H1 (cell line): ENCODE results near the gene DAPK1. TPM values are rescaled to one million over a fixed set of nuclear protein-coding genes. Genes with fewer than 3 reads are reported as not detected.

Experiments
- CTCF ChIA-PET: fragments of 300-600 bp; sonication (Branson Sonifier 250); formaldehyde crosslinking; loops from one replicate; lab custom pipeline; 2021; ENCODE audit not compliant: partially characterized antibody; lab: Charles Lee
- POLR2A ChIA-PET: fragments of 300-600 bp; sonication (Branson Sonifier 250); formaldehyde crosslinking; loops from one replicate; lab custom pipeline; 2021; ENCODE audit warnings: inconsistent platforms; ENCODE audit not compliant: partially characterized antibody; lab: Charles Lee
- DNase-seq, 2 experiments: peaks; one replicate each; pipeline versions ENCODE4 v3.0.0 to v3.0.0-alpha.2; 2010 to 2022; ENCODE audit warnings: low spot score in 2 of 2, low read depth in 1 of 2, mixed read lengths in 1 of 2
- FAIRE-seq: peaks from 2 replicates; lab custom pipeline; 2011; peaks lifted over from hg19 to GRCh38; lab: Jason Lieb, UNC
- H2AFZ ChIP-seq: 2 replicates; pipeline ENCODE4 v1.8.1; 2012; ENCODE audit warnings: low read length, inconsistent platforms
- H2AK5ac ChIP-seq: 2 replicates; pipeline ENCODE4 v1.6.1; 2013; ENCODE audit warnings: low read depth, low read length
- H2BK120ac ChIP-seq: replicated peaks from 2 replicates; pipeline ENCODE3; 2013; ENCODE audit warnings: low read depth, low read length, inconsistent platforms
- H2BK12ac ChIP-seq: 2 replicates; pipeline ENCODE4 v1.6.1; 2013; ENCODE audit warnings: low read depth, low read length
- H2BK15ac ChIP-seq: 2 replicates; pipeline ENCODE4 v1.6.1; 2013; ENCODE audit warnings: low read length
- H2BK20ac ChIP-seq: 2 replicates; pipeline ENCODE4 v1.6.1; 2013; ENCODE audit warnings: low read length
- H2BK5ac ChIP-seq: 2 replicates; pipeline ENCODE4 v1.6.1; 2013; ENCODE audit warnings: low read depth, low read length
- H3K14ac ChIP-seq: 2 replicates; pipeline ENCODE4 v1.6.1; 2013; ENCODE audit warnings: inconsistent platforms; ENCODE audit not compliant: insufficient read length
- H3K18ac ChIP-seq: 2 replicates; pipeline ENCODE4 v1.6.1; 2013; ENCODE audit warnings: low read length; ENCODE audit errors: extremely low read depth
- H3K23ac ChIP-seq: 2 replicates; pipeline ENCODE4 v1.6.1; 2013; ENCODE audit warnings: inconsistent platforms; ENCODE audit not compliant: insufficient read length
- H3K23me2 ChIP-seq: 2 replicates; pipeline ENCODE4 v1.6.1; 2013; ENCODE audit warnings: low read depth, low read length
- H3K27ac ChIP-seq: 2 replicates; pipeline ENCODE4 v1.6.1; 2011; ENCODE audit warnings: low read depth, low read length, inconsistent platforms
- H3K27me3 ChIP-seq, 4 experiments: replicated peaks in 1 of 4; 1 replicate in 1 of 4; 2 replicates in 3 of 4; pipeline versions ENCODE4 v1.6.1 to v1.8.1; 2011 to 2013; ENCODE audit warnings: low read length in 3 of 4, mild to moderate bottlenecking in 3 of 4, inconsistent platforms in 2 of 4, mixed read lengths in 2 of 4, moderate library complexity in 1 of 4; ENCODE audit not compliant: control insufficient read depth in 3 of 4, insufficient read depth in 3 of 4; ENCODE audit errors: extremely low read depth in 1 of 4
- H3K36me3 ChIP-seq, 4 experiments: 2 replicates each; pipeline versions ENCODE4 v1.6.1 to v1.8.1; 2011 to 2013; ENCODE audit warnings: mild to moderate bottlenecking in 4 of 4, low read length in 3 of 4, moderate library complexity in 2 of 4, control low read depth in 1 of 4, inconsistent platforms in 1 of 4; ENCODE audit not compliant: insufficient read depth in 4 of 4, control insufficient read depth in 2 of 4
- H3K4ac ChIP-seq: replicated peaks from 2 replicates; pipeline ENCODE3; 2013; ENCODE audit warnings: low read length, low read depth, mixed read lengths, inconsistent platforms; ENCODE audit not compliant: insufficient read length
- H3K4me1 ChIP-seq, 4 experiments: replicated peaks in 1 of 4; 1 replicate in 1 of 4; 2 replicates in 3 of 4; pipeline versions ENCODE4 v1.6.1 to v1.8.1; 2011 to 2013; ENCODE audit warnings: low read length in 3 of 4, inconsistent platforms in 2 of 4, mixed read lengths in 1 of 4; ENCODE audit not compliant: insufficient read depth in 4 of 4, control insufficient read depth in 3 of 4
- H3K4me2 ChIP-seq, 2 experiments: 2 replicates each; pipeline versions ENCODE4 v1.6.1 to v1.8.1; 2011 to 2013; ENCODE audit warnings: low read depth in 2 of 2, low read length in 2 of 2, control low read depth in 1 of 2, inconsistent platforms in 1 of 2, mild to moderate bottlenecking in 1 of 2; ENCODE audit not compliant: insufficient read depth in 1 of 2
- H3K4me3 ChIP-seq, 4 experiments: fragments of 200-600, 300-600 bp in 1 of 4; sonication (generic), shearing (Covaris generic), sonication (Bioruptor Twin) in 1 of 4; 2 replicates each; pipeline versions ENCODE4 v1.5.1 to v1.8.1; 2011 to 2016; ENCODE audit warnings: low read length in 4 of 4, low read depth in 3 of 4, control low read depth in 2 of 4, inconsistent platforms in 2 of 4, mild to moderate bottlenecking in 2 of 4, mixed read lengths in 1 of 4, moderate library complexity in 1 of 4; ENCODE audit not compliant: insufficient read depth in 2 of 4; ENCODE audit errors: extremely low read depth in 1 of 4
- H3K56ac ChIP-seq: replicated peaks from 2 replicates; pipeline ENCODE3; 2013; ENCODE audit warnings: low read depth, mild to moderate bottlenecking, mixed read lengths, low read length, inconsistent platforms; ENCODE audit not compliant: insufficient read length
- H3K79me1 ChIP-seq: 2 replicates; pipeline ENCODE4 v1.6.1; 2013; ENCODE audit warnings: low read depth, low read length, control low read depth
- H3K79me2 ChIP-seq, 2 experiments: 2 replicates each; pipeline versions ENCODE4 v1.6.1 to v1.8.1; 2012 to 2013; ENCODE audit warnings: low read length in 2 of 2, mild to moderate bottlenecking in 2 of 2, inconsistent platforms in 1 of 2; ENCODE audit not compliant: insufficient read depth in 2 of 2, control insufficient read depth in 1 of 2
- H3K9ac ChIP-seq, 4 experiments: replicated peaks in 1 of 4; 1 replicate in 1 of 4; 2 replicates in 3 of 4; pipeline versions ENCODE4 v1.6.1 to v1.8.1; 2011 to 2013; ENCODE audit warnings: low read depth in 3 of 4, low read length in 3 of 4, control low read depth in 2 of 4, mild to moderate bottlenecking in 2 of 4, moderate library complexity in 2 of 4, inconsistent platforms in 1 of 4; ENCODE audit errors: extremely low read depth in 1 of 4
- H3K9me3 ChIP-seq, 2 experiments: 2 replicates each; pipeline versions ENCODE4 v1.6.1 to v1.8.1; 2012 to 2013; ENCODE audit warnings: mild to moderate bottlenecking in 2 of 2, moderate library complexity in 2 of 2, control low read depth in 1 of 2, inconsistent platforms in 1 of 2, low read depth in 1 of 2, low read length in 1 of 2, mixed read lengths in 1 of 2; ENCODE audit not compliant: insufficient read depth in 2 of 2
- H4K20me1 ChIP-seq, 2 experiments: replicated peaks in 1 of 2; 2 replicates each; pipeline versions ENCODE3 to v1.8.1; 2011 to 2013; ENCODE audit warnings: inconsistent platforms in 2 of 2, low read length in 2 of 2, mild to moderate bottlenecking in 1 of 2; ENCODE audit not compliant: insufficient read depth in 2 of 2, control insufficient read depth in 1 of 2
- H4K5ac ChIP-seq: 2 replicates; pipeline ENCODE4 v1.6.1; 2013; ENCODE audit warnings: low read length, low read depth, mixed read lengths, inconsistent platforms; ENCODE audit not compliant: insufficient read length
- H4K8ac ChIP-seq: 2 replicates; pipeline ENCODE4 v1.8.0; 2013; ENCODE audit warnings: mild to moderate bottlenecking, moderate library complexity, low read length, inconsistent platforms; ENCODE audit not compliant: insufficient read depth; ENCODE audit errors: extremely low read depth
- H4K91ac ChIP-seq: replicated peaks from 2 replicates; pipeline ENCODE3; 2013; ENCODE audit warnings: low read length, mixed read lengths, inconsistent platforms; ENCODE audit not compliant: insufficient read length
- ATF3 ChIP-seq: IDR thresholded peaks from 2 replicates; pipeline ENCODE4 v1.6.1; 2011; ENCODE audit warnings: low read depth, mild to moderate bottlenecking, low read length; ENCODE audit not compliant: insufficient read depth
- CHD1 ChIP-seq: IDR thresholded peaks from 2 replicates; pipeline ENCODE4 v1.6.1; 2012; ENCODE audit warnings: low read depth, low read length, improper control_type of control experiment
- EGR1 ChIP-seq: IDR thresholded peaks from 2 replicates; pipeline ENCODE4 v1.6.1; 2011; ENCODE audit warnings: low read depth, low read length, borderline replicate concordance
- EZH2 ChIP-seq: fragments of 200-600 bp; sonication (generic); IDR thresholded peaks from 2 replicates; pipeline ENCODE4 v1.7.1; 2012; ENCODE audit warnings: low read depth, mild to moderate bottlenecking, moderate library complexity, low read length, inconsistent platforms; ENCODE audit not compliant: severe bottlenecking
- GABPA ChIP-seq: IDR thresholded peaks from 2 replicates; pipeline ENCODE4 v1.6.1; 2011; ENCODE audit warnings: mild to moderate bottlenecking, low read length, moderate library complexity, borderline replicate concordance; ENCODE audit not compliant: insufficient read depth
- JUN ChIP-seq: IDR thresholded peaks from 2 replicates; pipeline ENCODE4 v1.6.1; 2011; ENCODE audit warnings: low read depth, mild to moderate bottlenecking, improper control_type of control experiment, low read length
- KDM5A ChIP-seq: fragments of 200-600 bp; IDR thresholded peaks from 2 replicates; pipeline ENCODE4 v1.7.1; 2012; ENCODE audit warnings: mild to moderate bottlenecking, low read length, inconsistent platforms, mixed read lengths
- RNF2 ChIP-seq: fragments of 200-900, 300-1000 bp; sonication (generic); IDR thresholded peaks from 2 replicates; pipeline ENCODE4 v1.7.1; 2016; ENCODE audit warnings: borderline replicate concordance, low read depth, mild to moderate bottlenecking, antibody characterized with exemption, low read length; ENCODE audit not compliant: poor library complexity, severe bottlenecking; ENCODE audit errors: missing control alignments
- SIN3A ChIP-seq, 2 experiments: IDR thresholded peaks in 1 of 2; conservative IDR thresholded peaks in 1 of 2; 2 replicates each; pipeline ENCODE4 v1.6.1; 2011 to 2012; ENCODE audit warnings: low read length in 2 of 2, improper control_type of control experiment in 1 of 2, low read depth in 1 of 2, mild to moderate bottlenecking in 1 of 2
- SP1 ChIP-seq: IDR thresholded peaks from 2 replicates; pipeline ENCODE4 v1.6.1; 2011; ENCODE audit warnings: low read depth, low read length
- TCF12 ChIP-seq: IDR thresholded peaks from 2 replicates; pipeline ENCODE4 v1.6.1; 2011; ENCODE audit warnings: low read depth, mild to moderate bottlenecking, low read length
- WGBS, 2 experiments: shearing (Covaris generic) in 1 of 2; methylation state at CpG; one replicate each; pipeline versions ENCODE4 v1.1.6 to v1.1.7; 2013 to 2015; ENCODE audit warnings: low lambda C conversion rate in 2 of 2, mixed read lengths in 2 of 2, inconsistent platforms in 1 of 2, low coverage in 1 of 2, missing lambda C conversion rate in 1 of 2; ENCODE audit not compliant: insufficient replicate concordance in 2 of 2, insufficient coverage in 1 of 2, insufficient read length in 1 of 2; ENCODE audit errors: extremely low coverage in 1 of 2, missing lambda C conversion rate in 1 of 2; 5-methylcytosine and 5-hydroxymethylcytosine counted together
- polyA plus RNA-seq, 7 experiments: library from polyadenylated mRNA; depleted of rRNA in 3 of 7; stranded (reverse) in 5 of 7; unstranded in 2 of 7; fragments of >200 nt in 5 of 7; fragments of 200-250 nt in 2 of 7; gene quantifications; 1 replicate in 5 of 7; 2 replicates in 1 of 7; 4 replicates in 1 of 7; pipeline versions ENCODE4 v1.2.1 to v1.2.3, GENCODE V29; 2011 to 2013; ENCODE audit warnings: missing spikeins in 2 of 7, mixed read lengths in 2 of 7
- total RNA-seq: library from RNA; stranded (reverse); fragmentation: NEBNext Ultra II Directional; extraction: Animal tissue kit (Norgen Biotek cat#: 25700); gene quantifications from 2 replicates; pipeline ENCODE4 v1.2.1, GENCODE V29; 2021

The DAPK1 gene
- total and polyA plus RNA-seq, 2 of the 8 experiments (the other 6 are each of a cell fraction or from before 2014, with no cell fraction given), result 62.4 to 131 TPM

- ChIA-PET CTCF (interaction anchor here (0.6 to 3.5 kb wide), 17 partner anchors 10 to 1005 kb away, joined by 3 to 20 read pairs (median 4); partner anchors contain the start of gene DAPK1), POLR2A (no interaction called here)
- Histone ChIP-seq H4K5ac (no peak overlapping the region), H3K23me2 (no peaks in the 10 kb centered on the region), H3K36me3 (peaks cover 4 to 49% (median 14%) of the 10 kb centered on the region in 4 experiments; a peak in 7 of 8 replicates), H3K9ac (no peak overlapping the region), H2BK120ac (no peak overlapping the region), H2BK5ac (no peak overlapping the region), H4K20me1 (peaks cover 0 to 1% of the 10 kb centered on the region in 2 experiments), H3K56ac (no peak overlapping the region), H3K4me1 (peaks cover 0 to 14% (median 2%) of the 10 kb centered on the region in 4 experiments; a peak in 4 of 7 replicates), H3K4ac (no peak overlapping the region), H3K4me3 (no peak overlapping the region), H3K27me3 (no peaks in the 10 kb centered on the region), H3K79me2 (no peaks in the 10 kb centered on the region), H3K4me2 (no peak overlapping the region), H2BK12ac (no peak overlapping the region), H3K27ac (no peak overlapping the region), H3K14ac (no peak overlapping the region), H3K23ac (no peak overlapping the region), H2BK20ac (no peak overlapping the region), H3K79me1 (no peaks in the 10 kb centered on the region; the same call in 1 of the 2 replicates), H4K91ac (no peak overlapping the region), H4K8ac (no peak overlapping the region), H3K18ac (no peak overlapping the region), H2AFZ (no peak overlapping the region), H2BK15ac (no peak overlapping the region), H2AK5ac (no peak overlapping the region), H3K9me3 (no peaks in the 10 kb centered on the region)
- FAIRE-seq (peak; percentile 97), DNase-seq (peak in 1 of 2 experiments; percentile 68)
- 42% methylated on average over 3 of the region's 3 CpGs; no CpG with 5 or more reads in 1 of the 2 experiments for WGBS, 2 experiments
- TF ChIP-seq SIN3A (conservative IDR thresholded peaks at IDR 0.05 in 1 of 2, IDR thresholded peaks at IDR 0.05 in 1 of 2; ENCODE audit: low read depth in 1 of 2, low read length in 2 of 2) (peak; percentile 21 to 85; a peak in 2 of 4 replicates), JUN (no peak), KDM5A (no peak), ATF3 (no peak), CHD1 (no peak), TCF12 (peak; percentile 47; the same call in 1 of the 2 replicates), RNF2 (no peak), GABPA (no peak), EZH2 (no peak), SP1 (0 out of 2 replicates have a peak, but pooled peaks have one; percentile 33), EGR1 (no peak)
These were observed 169.6 kb downstream of the DAPK1 start for GRCh38 chr9:87667164-87667738.
